ENCODE data around the gene GAL3ST2. TPM values are rescaled to one million over a fixed set of nuclear protein-coding genes. Genes with fewer than 3 reads are reported as not detected.
"Not testable (repeated sequence)": the region's sequence is repeated elsewhere in the genome, so short reads cannot be mapped to it uniquely, and the experiment has no call there.

The GAL3ST2 gene
- total and polyA plus RNA-seq, 4 donors = 0.33 to 0.79 (median 0.63) TPM

- no peaks in the 10 kb centered on the region for H3K27me3 ChIP-seq (ENCODE audit: control insufficient read depth, insufficient read depth, low read length)
- DNase-seq (ENCODE audit: low read depth in 4 of 6, low spot score in 6 of 6) = no peak
- H3K4me3 ChIP-seq (ENCODE audit: low read depth, low read length) = no peak overlapping the region
- H3K4me1 ChIP-seq (ENCODE audit: control insufficient read depth, insufficient read depth, low read length) = no peaks in the 10 kb centered on the region
- H3K36me3 ChIP-seq (ENCODE audit: control insufficient read depth, insufficient read depth, low read length) = peaks cover 4% of the 10 kb centered on the region
- WGBS (ENCODE audit: insufficient coverage) = 84% methylated on average over 12 of the region's 14 CpGs
- H3K27ac ChIP-seq (ENCODE audit: low read depth, low read length) = no peak overlapping the region
- peaks cover 4% of the 10 kb centered on the region for H3K9me3 ChIP-seq (ENCODE audit: control insufficient read depth, insufficient read depth, low read length)
Measured at GRCh38 chr2:241822264-241822623, 45.6 kb downstream of the GAL3ST2 start.

GRCh38 chr2:241823531-241824437 lies 47.2 kb downstream of the GAL3ST2 start:
- not testable (repeated sequence) for H3K4me3 ChIP-seq (ENCODE audit: low read depth, low read length); H3K27ac ChIP-seq (ENCODE audit: low read depth, low read length); DNase-seq (ENCODE audit: low read depth in 4 of 6, low spot score in 6 of 6); H3K27me3 ChIP-seq (ENCODE audit: control insufficient read depth, insufficient read depth, low read length); H3K36me3 ChIP-seq (ENCODE audit: control insufficient read depth, insufficient read depth, low read length); H3K4me1 ChIP-seq (ENCODE audit: control insufficient read depth, insufficient read depth, low read length); H3K9me3 ChIP-seq (ENCODE audit: control insufficient read depth, insufficient read depth, low read length)
- WGBS (ENCODE audit: insufficient coverage) = 88% methylated on average over 32 of the region's 45 CpGs

- H3K4me3 ChIP-seq (ENCODE audit: low read depth, low read length) = no peak overlapping the region
- no CpG with 5 or more reads among the region's 2 CpGs for WGBS (ENCODE audit: insufficient coverage)
- no peaks in the 10 kb centered on the region for H3K27me3 ChIP-seq (ENCODE audit: control insufficient read depth, insufficient read depth, low read length)
- H3K4me1 ChIP-seq (ENCODE audit: control insufficient read depth, insufficient read depth, low read length) = no peaks in the 10 kb centered on the region
- peaks cover 6% of the 10 kb centered on the region for H3K9me3 ChIP-seq (ENCODE audit: control insufficient read depth, insufficient read depth, low read length)
- no peak overlapping the region for H3K27ac ChIP-seq (ENCODE audit: low read depth, low read length)
- H3K36me3 ChIP-seq (ENCODE audit: control insufficient read depth, insufficient read depth, low read length) = no peaks in the 10 kb centered on the region
- no peak for DNase-seq (ENCODE audit: low read depth in 4 of 6, low spot score in 6 of 6)
Measured at GRCh38 chr2:241827394-241827793, 50.8 kb downstream of the GAL3ST2 start.

GRCh38 chr2:241833101-241833663 lies 56.6 kb downstream of the GAL3ST2 start:
- H3K36me3 ChIP-seq (ENCODE audit: control insufficient read depth, insufficient read depth, low read length) = no peaks in the 10 kb centered on the region
- no peaks in the 10 kb centered on the region for H3K4me1 ChIP-seq (ENCODE audit: control insufficient read depth, insufficient read depth, low read length)
- H3K9me3 ChIP-seq (ENCODE audit: control insufficient read depth, insufficient read depth, low read length) = no peaks in the 10 kb centered on the region
- 80% methylated on average over 1 of the region's 13 CpGs for WGBS (ENCODE audit: insufficient coverage)
- DNase-seq (ENCODE audit: low read depth in 4 of 6, low spot score in 6 of 6) = peak in 1 of 6 donors; percentile 32
- H3K27ac ChIP-seq (ENCODE audit: low read depth, low read length) = no peak overlapping the region
- H3K4me3 ChIP-seq (ENCODE audit: low read depth, low read length) = no peak overlapping the region
- H3K27me3 ChIP-seq (ENCODE audit: control insufficient read depth, insufficient read depth, low read length) = no peaks in the 10 kb centered on the region

GRCh38 chr2:241833756-241834526 lies 57.3 kb downstream of the GAL3ST2 start:
- H3K27ac ChIP-seq (ENCODE audit: low read depth, low read length); H3K9me3 ChIP-seq (ENCODE audit: control insufficient read depth, insufficient read depth, low read length); H3K4me1 ChIP-seq (ENCODE audit: control insufficient read depth, insufficient read depth, low read length); DNase-seq (ENCODE audit: low read depth in 4 of 6, low spot score in 6 of 6); H3K36me3 ChIP-seq (ENCODE audit: control insufficient read depth, insufficient read depth, low read length); H3K4me3 ChIP-seq (ENCODE audit: low read depth, low read length); H3K27me3 ChIP-seq (ENCODE audit: control insufficient read depth, insufficient read depth, low read length): not testable (repeated sequence)
- 74% methylated on average over 12 of the region's 28 CpGs for WGBS (ENCODE audit: insufficient coverage)

GRCh38 chr2:241834527-241835210 lies 58.0 kb downstream of the GAL3ST2 start:
- H3K27me3 ChIP-seq (ENCODE audit: control insufficient read depth, insufficient read depth, low read length) = no peaks in the 10 kb centered on the region
- no peaks in the 10 kb centered on the region for H3K4me1 ChIP-seq (ENCODE audit: control insufficient read depth, insufficient read depth, low read length)
- DNase-seq (ENCODE audit: low read depth in 4 of 6, low spot score in 6 of 6) = peak in 1 of 6 donors; percentile 41
- H3K4me3 ChIP-seq (ENCODE audit: low read depth, low read length) = no peak overlapping the region
- WGBS (ENCODE audit: insufficient coverage) = 90% methylated on average over 6 of the region's 10 CpGs
- H3K36me3 ChIP-seq (ENCODE audit: control insufficient read depth, insufficient read depth, low read length) = no peaks in the 10 kb centered on the region
- no peak overlapping the region for H3K27ac ChIP-seq (ENCODE audit: low read depth, low read length)
- H3K9me3 ChIP-seq (ENCODE audit: control insufficient read depth, insufficient read depth, low read length) = no peaks in the 10 kb centered on the region

- Histone ChIP-seq H3K4me3 (ENCODE audit: low read depth, low read length) (no peak overlapping the region), H3K27ac (ENCODE audit: low read depth, low read length) (no peak overlapping the region), H3K9me3 (ENCODE audit: control insufficient read depth, insufficient read depth, low read length) (no peaks in the 10 kb centered on the region), H3K36me3 (ENCODE audit: control insufficient read depth, insufficient read depth, low read length) (no peaks in the 10 kb centered on the region), H3K4me1 (ENCODE audit: control insufficient read depth, insufficient read depth, low read length) (no peaks in the 10 kb centered on the region), H3K27me3 (ENCODE audit: control insufficient read depth, insufficient read depth, low read length) (no peaks in the 10 kb centered on the region)
- 97% methylated on average over 4 of the region's 4 CpGs for WGBS (ENCODE audit: insufficient coverage)
- DNase-seq (ENCODE audit: low read depth in 4 of 6, low spot score in 6 of 6) = no peak
Measured at GRCh38 chr2:241835611-241836010, 59.0 kb downstream of the GAL3ST2 start.

GRCh38 chr2:241836292-241836691 lies 59.7 kb downstream of the GAL3ST2 start:
- Histone ChIP-seq H3K36me3 (ENCODE audit: control insufficient read depth, insufficient read depth, low read length) (no peaks in the 10 kb centered on the region), H3K9me3 (ENCODE audit: control insufficient read depth, insufficient read depth, low read length) (no peaks in the 10 kb centered on the region), H3K4me1 (ENCODE audit: control insufficient read depth, insufficient read depth, low read length) (no peaks in the 10 kb centered on the region), H3K27me3 (ENCODE audit: control insufficient read depth, insufficient read depth, low read length) (no peaks in the 10 kb centered on the region), H3K27ac (ENCODE audit: low read depth, low read length) (no peak overlapping the region), H3K4me3 (ENCODE audit: low read depth, low read length) (no peak overlapping the region)
- no CpG with 5 or more reads among the region's 6 CpGs for WGBS (ENCODE audit: insufficient coverage)
- no peak for DNase-seq (ENCODE audit: low read depth in 4 of 6, low spot score in 6 of 6)

GRCh38 chr2:241837197-241837965 lies 60.8 kb downstream of the GAL3ST2 start:
- no peaks in the 10 kb centered on the region for H3K36me3 ChIP-seq (ENCODE audit: control insufficient read depth, insufficient read depth, low read length)
- no peak overlapping the region for H3K4me3 ChIP-seq (ENCODE audit: low read depth, low read length)
- no peaks in the 10 kb centered on the region for H3K27me3 ChIP-seq (ENCODE audit: control insufficient read depth, insufficient read depth, low read length)
- H3K4me1 ChIP-seq (ENCODE audit: control insufficient read depth, insufficient read depth, low read length) = no peaks in the 10 kb centered on the region
- no peak overlapping the region for H3K27ac ChIP-seq (ENCODE audit: low read depth, low read length)
- DNase-seq (ENCODE audit: low read depth in 4 of 6, low spot score in 6 of 6) = no peak
- 63% methylated on average over 10 of the region's 13 CpGs for WGBS (ENCODE audit: insufficient coverage)
- no peaks in the 10 kb centered on the region for H3K9me3 ChIP-seq (ENCODE audit: control insufficient read depth, insufficient read depth, low read length)
